Fibroblast of pulmonary artery (primary cell): Measurements from ENCODE around the gene KRTAP4-7.
"Not testable (repeated sequence)": the region's sequence is repeated elsewhere in the genome, so short reads cannot be mapped to it uniquely, and the experiment has no call there.

ENCODE experiments used
- DNase-seq: peaks from one replicate; pipeline ENCODE4 v3.0.0-alpha.2; 2010; ENCODE audit warnings: low read depth
- H3K4me3 ChIP-seq: replicated peaks from 2 replicates; pipeline ENCODE4 v1.5.1; 2011; ENCODE audit warnings: low read depth, mild to moderate bottlenecking, control low read depth, low read length, moderate library complexity
- TF ChIP-seq, protein P1 (sequence below): IDR thresholded peaks from 2 replicates; pipeline ENCODE4 v1.5.1; 2011; ENCODE audit warnings: mild to moderate bottlenecking, control low read depth, low read length, inconsistent platforms; ENCODE audit errors: missing control alignments

KRTAP4-7 gene

DNA sequence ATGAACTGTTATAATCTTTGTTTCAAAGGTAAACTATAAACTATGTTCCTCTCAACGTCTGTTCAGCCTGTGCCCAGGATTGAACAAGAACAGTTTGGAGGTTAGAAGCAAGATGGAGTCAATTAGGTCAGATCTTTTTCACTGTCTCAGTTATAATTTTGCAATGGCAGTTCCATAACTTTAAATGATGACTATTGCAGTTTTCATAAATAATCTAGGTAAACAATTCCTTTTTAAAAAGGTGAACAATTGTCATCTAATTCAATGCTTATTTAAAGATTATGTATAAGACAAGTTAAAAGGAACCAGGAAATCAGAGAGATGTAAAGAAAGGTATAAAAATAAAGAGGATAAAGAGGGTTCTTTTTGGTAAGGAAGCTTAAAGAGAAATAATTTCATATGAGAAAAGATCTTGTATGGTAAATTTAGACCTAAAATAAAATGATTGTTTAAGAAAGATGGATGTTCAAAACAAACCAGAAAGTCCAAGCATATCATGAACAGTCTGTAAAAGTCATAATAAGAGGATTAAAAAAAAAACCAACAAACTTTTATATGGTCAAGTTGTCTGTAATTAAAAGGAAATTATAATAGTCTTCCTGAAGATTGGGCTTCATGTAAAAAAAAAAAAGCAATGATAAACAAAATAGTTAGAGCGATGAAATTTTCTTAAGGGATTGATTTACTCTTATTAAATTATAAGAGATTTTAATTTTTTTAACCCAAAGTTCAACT, 27.4 kb downstream of the KRTAP4-7 start:
- H3K4me3 ChIP-seq = no peak overlapping the region
- TF ChIP-seq, protein P1, sequence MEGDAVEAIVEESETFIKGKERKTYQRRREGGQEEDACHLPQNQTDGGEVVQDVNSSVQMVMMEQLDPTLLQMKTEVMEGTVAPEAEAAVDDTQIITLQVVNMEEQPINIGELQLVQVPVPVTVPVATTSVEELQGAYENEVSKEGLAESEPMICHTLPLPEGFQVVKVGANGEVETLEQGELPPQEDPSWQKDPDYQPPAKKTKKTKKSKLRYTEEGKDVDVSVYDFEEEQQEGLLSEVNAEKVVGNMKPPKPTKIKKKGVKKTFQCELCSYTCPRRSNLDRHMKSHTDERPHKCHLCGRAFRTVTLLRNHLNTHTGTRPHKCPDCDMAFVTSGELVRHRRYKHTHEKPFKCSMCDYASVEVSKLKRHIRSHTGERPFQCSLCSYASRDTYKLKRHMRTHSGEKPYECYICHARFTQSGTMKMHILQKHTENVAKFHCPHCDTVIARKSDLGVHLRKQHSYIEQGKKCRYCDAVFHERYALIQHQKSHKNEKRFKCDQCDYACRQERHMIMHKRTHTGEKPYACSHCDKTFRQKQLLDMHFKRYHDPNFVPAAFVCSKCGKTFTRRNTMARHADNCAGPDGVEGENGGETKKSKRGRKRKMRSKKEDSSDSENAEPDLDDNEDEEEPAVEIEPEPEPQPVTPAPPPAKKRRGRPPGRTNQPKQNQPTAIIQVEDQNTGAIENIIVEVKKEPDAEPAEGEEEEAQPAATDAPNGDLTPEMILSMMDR = no peak
- DNase-seq = no peak

DNA sequence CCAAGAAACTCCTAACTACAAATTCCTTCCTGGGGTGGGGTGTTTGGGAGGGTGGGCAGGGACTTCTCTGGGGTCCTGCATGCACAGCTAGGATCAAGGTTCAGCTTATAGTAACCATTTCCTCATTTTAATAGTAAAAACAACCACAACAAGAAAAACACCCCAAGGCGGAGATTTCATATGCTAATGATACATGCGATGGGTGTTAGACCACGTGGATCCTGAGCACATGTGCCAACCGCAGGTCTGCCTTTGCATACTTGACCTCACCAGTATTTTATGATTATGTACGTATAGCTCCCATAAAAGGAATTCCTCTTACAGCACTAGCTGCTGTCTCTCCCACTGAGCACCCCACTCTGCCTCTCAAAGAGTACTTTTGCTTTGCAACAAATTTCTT, 32.3 kb downstream of the KRTAP4-7 start:
- DNase-seq = no peak
- TF ChIP-seq, protein P1 = no peak

DNA sequence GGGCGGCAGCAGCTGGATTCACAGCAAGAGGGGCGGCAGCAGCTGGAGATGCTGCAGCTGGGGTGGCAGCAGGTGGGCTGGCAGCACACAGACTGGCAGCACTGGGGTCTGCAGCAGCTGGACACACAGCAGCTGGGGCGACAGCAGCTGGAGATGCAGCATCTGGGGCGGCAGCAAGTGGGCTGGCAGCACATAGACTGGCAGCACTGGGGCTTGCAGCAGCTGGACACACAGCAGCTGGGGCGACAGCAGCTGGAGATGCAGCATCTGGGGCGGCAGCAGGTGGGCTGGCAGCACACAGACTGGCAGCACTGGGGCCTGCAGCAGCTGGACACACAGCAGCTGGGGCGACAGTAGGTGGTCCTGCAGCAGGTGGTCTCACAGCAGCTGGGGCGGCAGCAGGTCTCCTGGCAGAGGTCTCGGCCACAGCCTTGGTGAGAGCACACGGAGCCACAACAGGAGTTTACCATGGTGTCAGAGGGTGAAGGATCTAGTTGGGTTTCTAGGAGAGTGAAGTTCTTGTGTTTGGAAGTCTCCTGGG, 34.0 kb downstream of the KRTAP4-7 start, which contains the start of gene KRTAP4-11:
Gene KRTAP4-11, minus strand, starts transcription at position 528 of the 541 bp plus-strand sequence. Its CDS starts 58 bp downstream, at position 470.
- not testable (repeated sequence) for DNase-seq, H3K4me3 ChIP-seq

More for the DNA sequence above, 32.3 kb downstream of the KRTAP4-7 start:
- H3K4me3 ChIP-seq = no peak overlapping the region

DNA sequence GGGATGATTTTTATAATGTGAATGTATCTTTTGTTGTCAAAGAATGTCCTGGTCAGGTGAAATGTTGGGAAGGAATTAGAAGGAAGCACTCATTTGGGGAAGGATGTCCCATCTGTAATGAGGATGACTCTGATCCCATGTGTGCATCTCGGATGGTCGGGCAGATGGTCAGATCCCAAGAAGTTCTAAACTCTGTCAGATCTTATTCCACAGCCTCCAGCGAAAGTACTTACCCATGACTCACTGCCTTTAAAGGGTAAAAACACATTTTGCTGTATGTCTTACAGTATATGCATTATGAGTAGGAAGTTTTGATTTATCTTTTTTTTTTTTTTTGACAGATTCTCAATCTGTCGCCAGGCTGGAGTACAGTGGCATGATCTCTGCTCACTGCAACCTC, 34.8 kb downstream of the KRTAP4-7 start:
- no peak overlapping the region for H3K4me3 ChIP-seq
- TF ChIP-seq, protein P1 = no peak
- no peak for DNase-seq

DNA sequence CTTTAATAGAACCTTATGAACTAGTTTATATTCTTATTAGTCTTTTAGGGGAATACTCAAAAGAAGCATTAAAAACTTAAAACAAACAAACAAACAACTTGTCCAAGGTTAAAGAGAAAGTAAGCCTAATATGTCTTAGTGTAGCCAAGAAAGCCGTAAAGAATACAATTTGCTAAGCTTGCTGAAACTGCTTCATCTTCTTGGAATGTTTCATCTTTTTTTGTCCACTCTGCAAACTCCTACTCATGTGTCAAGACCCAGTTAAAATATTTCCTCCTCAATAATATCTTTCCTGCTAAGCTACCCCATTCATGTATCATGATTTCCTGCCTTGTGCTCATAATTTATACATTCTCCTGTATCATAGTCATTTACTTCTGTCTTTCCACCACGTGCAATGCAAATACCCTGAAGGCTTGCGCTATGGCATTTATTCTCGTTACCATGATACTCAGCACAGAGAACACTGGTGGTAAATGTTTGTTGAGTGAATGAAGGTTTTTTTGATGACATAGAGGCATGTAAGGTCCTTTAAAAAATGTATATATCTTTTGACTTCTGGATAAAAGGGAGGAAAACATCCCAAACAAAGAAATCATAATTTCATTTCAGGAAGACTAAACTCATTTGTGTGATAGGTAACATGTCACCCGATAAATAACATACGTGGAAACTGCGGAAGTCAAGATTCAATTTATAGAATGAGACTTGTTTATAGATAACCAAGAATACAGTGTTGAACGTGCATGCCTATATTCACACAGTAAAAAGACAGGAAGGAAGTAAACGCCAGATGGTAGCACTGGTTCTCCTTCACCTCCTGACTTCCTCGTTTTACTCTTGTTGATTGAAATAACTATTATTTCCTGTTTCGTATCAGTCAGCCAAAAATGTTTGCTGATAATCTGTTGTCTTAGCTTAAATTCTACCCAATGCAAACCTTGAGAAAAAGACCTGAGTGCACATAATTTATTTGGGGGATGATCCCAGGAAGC, 36.0 kb downstream of the KRTAP4-7 start:
- not testable (repeated sequence) for H3K4me3 ChIP-seq, DNase-seq

DNA sequence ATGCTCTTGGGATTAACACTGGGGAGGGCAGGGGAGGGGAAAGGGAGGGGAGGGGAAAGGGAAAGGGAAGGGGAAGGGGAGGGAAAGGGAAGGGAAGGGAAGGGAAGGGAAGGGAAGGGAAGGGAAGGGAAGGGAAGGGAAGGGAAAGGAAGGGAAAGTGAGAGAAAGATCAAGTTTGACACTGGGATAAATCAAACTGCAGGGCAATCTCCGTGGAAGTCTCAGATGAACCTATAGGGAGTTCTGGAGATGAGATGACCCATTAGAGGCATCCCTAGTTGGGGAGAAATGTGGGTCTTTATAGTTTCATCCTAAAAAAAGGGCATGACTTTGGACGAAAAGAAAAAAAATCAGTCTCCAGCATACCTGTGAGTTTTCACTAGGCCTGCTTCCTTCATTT, 37.8 kb downstream of the KRTAP4-7 start:
- TF ChIP-seq, protein P1 = no peak
- H3K4me3 ChIP-seq = no peak overlapping the region
- no peak for DNase-seq

DNA sequence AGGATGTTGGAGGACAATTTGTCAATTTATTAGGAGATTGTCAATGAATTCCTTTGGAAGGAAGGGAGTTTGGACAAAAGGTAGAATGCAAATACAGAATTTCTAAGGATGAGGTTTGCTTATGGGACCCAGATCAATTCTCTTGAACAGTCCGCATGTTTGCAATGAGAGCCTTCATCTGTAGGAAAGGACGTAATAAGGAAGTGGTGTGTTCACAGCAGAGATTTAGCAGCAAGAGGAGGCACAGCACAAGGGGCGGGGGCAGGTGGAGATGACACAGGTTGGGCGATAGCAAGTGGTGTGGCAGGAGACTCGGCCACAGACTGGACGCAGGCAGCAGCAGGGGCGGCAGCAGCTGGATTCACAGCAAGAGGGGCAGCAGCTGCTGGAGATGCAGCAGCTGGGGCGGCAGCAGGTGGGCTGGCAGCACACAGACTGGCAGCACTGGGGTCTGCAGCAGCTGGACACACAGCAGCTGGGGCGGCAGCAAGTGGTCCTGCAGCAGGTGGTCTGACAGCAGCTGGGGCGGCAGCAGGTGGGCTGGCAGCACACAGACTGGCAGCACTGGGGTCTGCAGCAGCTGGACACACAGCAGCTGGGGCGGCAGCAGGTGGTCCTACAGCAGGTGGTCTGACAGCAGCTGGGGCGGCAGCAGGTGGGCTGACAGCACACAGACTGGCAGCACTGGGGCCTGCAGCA, 39.5 kb downstream of the KRTAP4-7 start:
- DNase-seq, H3K4me3 ChIP-seq: not testable (repeated sequence)

DNA sequence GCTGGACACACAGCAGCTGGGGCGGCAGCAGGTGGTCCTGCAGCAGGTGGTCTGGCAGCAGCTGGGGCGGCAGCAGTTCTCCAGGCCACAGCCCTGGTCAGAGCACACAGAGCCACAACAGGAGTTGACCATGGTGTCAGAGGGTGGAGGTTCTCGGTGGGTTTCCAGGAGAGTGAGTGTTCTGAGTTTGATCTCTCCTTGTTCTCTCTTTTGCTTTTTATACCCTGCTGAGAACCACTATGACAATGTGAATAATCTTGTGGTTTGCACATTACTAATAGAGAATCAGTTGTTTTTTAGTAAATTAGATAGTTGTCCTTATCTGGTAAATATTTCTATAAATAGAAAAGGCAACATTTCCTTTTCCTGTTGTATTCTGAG, 40.0 kb downstream of the KRTAP4-7 start, which contains the start of gene KRTAP4-12:
Gene KRTAP4-12, minus strand, starts transcription at position 192 of the 381 bp plus-strand sequence. Its CDS starts 60 bp downstream, at position 132.
- not testable (repeated sequence) for H3K4me3 ChIP-seq, DNase-seq
